GM12873 (cell line): ENCODE data around the gene KCND3.

ENCODE experiments used
- CTCF ChIP-seq: IDR thresholded peaks from 2 replicates; pipeline ENCODE4 v1.5.1; 2012; ENCODE audit warnings: low read depth, mild to moderate bottlenecking, moderate library complexity, low read length, control low read depth; ENCODE audit not compliant: insufficient read depth; ENCODE audit errors: missing control alignments

Gene KCND3

GRCh38 chr1:111891566-111891965 lies 97.9 kb downstream of the KCND3 start:
- TF ChIP-seq CTCF = no peak

- no peak for TF ChIP-seq CTCF
Observed at GRCh38 chr1:111888740-111889376, 100.6 kb downstream of the KCND3 start.

- TF ChIP-seq CTCF = no peak
Observed at GRCh38 chr1:111887875-111888274, 101.6 kb downstream of the KCND3 start.

GRCh38 chr1:111887385-111887784 lies 102.1 kb downstream of the KCND3 start:
- TF ChIP-seq CTCF = no peak

GRCh38 chr1:111886741-111887140 lies 102.7 kb downstream of the KCND3 start:
- no peak for TF ChIP-seq CTCF

- no peak for TF ChIP-seq CTCF
Observed at GRCh38 chr1:111884772-111885443, 104.6 kb downstream of the KCND3 start.

- no peak for TF ChIP-seq CTCF
Observed at GRCh38 chr1:111882986-111883560, 106.4 kb downstream of the KCND3 start.
